GM23338 (cell line): Measurements from ENCODE around the gene TBC1D3B.

Source experiments
- CREB1 ChIP-seq: fragments of 250-450 bp; sonication (Bioruptor Pico); IDR thresholded peaks from 2 replicates; pipeline ENCODE4 v1.5.0; 2020; ENCODE audit warnings: low read depth, mild to moderate bottlenecking, moderate library complexity
- CTCF ChIP-seq, 2 experiments: fragments of 200-600 bp in 1 of 2; sonication (generic) in 1 of 2; conservative IDR thresholded peaks; 2 replicates each; pipeline versions ENCODE4 v1.5.1 to v1.6.1; 2016 to 2017; ENCODE audit warnings: antibody characterized with exemption in 2 of 2, low read depth in 2 of 2, mild to moderate bottlenecking in 2 of 2, moderate library complexity in 1 of 2
- EZH2 ChIP-seq: fragments of 200-600 bp; sonication (generic); IDR thresholded peaks from one replicate; pipeline ENCODE4 v1.8.0; 2017; ENCODE audit warnings: antibody characterized with exemption, mild to moderate bottlenecking, low read depth; ENCODE audit not compliant: unreplicated experiment
- REST ChIP-seq: IDR thresholded peaks from one replicate; pipeline ENCODE4 v1.6.1; 2018; ENCODE audit warnings: antibody characterized with exemption; ENCODE audit not compliant: unreplicated experiment

- peak in 1 of 2 experiments; percentile 8; a peak in 1 of 4 replicates for TF ChIP-seq CTCF (conservative IDR thresholded peaks at IDR 0.05; ENCODE audit: low read depth in 2 of 2)
- no peak for TF ChIP-seq EZH2
- TF ChIP-seq CREB1 (CRISPR knock-in tag) = no peak
- no peak for TF ChIP-seq REST
These were observed 51.3 kb downstream of the TBC1D3B start for GRCh38 chr17:36124879-36125824.
